Thyroid gland (tissue), 4 donors: Measurements from ENCODE around the gene NCS1.

ENCODE experiments used
- CTCF ChIP-seq, 6 experiments: fragments of 200-600 bp in 3 of 6; fragments of 450-650 bp in 3 of 6; sonication (generic) in 3 of 6; IDR thresholded peaks; one replicate each; pipeline ENCODE4 v1.5.1; 2016 to 2019; ENCODE audit warnings: antibody characterized with exemption in 6 of 6, mild to moderate bottlenecking in 2 of 6, inconsistent platforms in 1 of 6, moderate library complexity in 1 of 6
- POLR2A ChIP-seq, 2 donors: fragments of 450-650 bp; IDR thresholded peaks; one replicate each; pipeline ENCODE4 v1.6.1; 2017; ENCODE audit warnings: antibody characterized with exemption in 2 of 2, mild to moderate bottlenecking in 2 of 2, moderate library complexity in 1 of 2

DNA sequence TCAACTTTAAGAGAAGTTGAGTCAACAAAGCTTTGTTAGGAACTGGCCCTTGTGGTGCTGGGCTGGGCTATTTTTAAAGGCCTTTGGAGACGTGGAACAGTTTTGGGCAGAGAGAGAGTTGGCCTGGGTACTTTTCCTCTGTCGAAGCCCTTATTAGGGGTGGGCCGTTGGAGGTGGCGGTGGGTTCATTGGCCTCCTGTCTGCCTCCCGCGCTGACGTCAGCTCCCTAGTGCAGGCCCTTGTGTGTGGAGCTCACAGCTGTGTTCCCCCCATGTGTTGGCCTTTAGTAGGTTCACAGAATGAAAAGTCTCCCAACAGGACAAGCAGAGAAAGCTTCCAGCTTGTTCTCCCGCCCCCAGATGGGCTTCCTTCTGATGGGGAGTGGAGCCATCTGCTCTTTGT lies 2.7 kb downstream of the NCS1 start:
- TF ChIP-seq CTCF (IDR thresholded peaks at IDR 0.05) = no peak
- no peak for TF ChIP-seq POLR2A (IDR thresholded peaks at IDR 0.05)
